Activated CD8-positive, alpha-beta memory T cell treated with anti-CD3 and anti-CD28 coated beads for 48 hours (primary cell): Measurements from ENCODE around the gene PTPN4.

ENCODE experiments used
- DNase-seq, 3 experiments: peaks; one replicate each; pipeline ENCODE4 v3.0.0-alpha.2; 2020; ENCODE audit warnings: low read depth in 2 of 3, low spot score in 2 of 3

Gene PTPN4, protein sequence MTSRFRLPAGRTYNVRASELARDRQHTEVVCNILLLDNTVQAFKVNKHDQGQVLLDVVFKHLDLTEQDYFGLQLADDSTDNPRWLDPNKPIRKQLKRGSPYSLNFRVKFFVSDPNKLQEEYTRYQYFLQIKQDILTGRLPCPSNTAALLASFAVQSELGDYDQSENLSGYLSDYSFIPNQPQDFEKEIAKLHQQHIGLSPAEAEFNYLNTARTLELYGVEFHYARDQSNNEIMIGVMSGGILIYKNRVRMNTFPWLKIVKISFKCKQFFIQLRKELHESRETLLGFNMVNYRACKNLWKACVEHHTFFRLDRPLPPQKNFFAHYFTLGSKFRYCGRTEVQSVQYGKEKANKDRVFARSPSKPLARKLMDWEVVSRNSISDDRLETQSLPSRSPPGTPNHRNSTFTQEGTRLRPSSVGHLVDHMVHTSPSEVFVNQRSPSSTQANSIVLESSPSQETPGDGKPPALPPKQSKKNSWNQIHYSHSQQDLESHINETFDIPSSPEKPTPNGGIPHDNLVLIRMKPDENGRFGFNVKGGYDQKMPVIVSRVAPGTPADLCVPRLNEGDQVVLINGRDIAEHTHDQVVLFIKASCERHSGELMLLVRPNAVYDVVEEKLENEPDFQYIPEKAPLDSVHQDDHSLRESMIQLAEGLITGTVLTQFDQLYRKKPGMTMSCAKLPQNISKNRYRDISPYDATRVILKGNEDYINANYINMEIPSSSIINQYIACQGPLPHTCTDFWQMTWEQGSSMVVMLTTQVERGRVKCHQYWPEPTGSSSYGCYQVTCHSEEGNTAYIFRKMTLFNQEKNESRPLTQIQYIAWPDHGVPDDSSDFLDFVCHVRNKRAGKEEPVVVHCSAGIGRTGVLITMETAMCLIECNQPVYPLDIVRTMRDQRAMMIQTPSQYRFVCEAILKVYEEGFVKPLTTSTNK

DNA sequence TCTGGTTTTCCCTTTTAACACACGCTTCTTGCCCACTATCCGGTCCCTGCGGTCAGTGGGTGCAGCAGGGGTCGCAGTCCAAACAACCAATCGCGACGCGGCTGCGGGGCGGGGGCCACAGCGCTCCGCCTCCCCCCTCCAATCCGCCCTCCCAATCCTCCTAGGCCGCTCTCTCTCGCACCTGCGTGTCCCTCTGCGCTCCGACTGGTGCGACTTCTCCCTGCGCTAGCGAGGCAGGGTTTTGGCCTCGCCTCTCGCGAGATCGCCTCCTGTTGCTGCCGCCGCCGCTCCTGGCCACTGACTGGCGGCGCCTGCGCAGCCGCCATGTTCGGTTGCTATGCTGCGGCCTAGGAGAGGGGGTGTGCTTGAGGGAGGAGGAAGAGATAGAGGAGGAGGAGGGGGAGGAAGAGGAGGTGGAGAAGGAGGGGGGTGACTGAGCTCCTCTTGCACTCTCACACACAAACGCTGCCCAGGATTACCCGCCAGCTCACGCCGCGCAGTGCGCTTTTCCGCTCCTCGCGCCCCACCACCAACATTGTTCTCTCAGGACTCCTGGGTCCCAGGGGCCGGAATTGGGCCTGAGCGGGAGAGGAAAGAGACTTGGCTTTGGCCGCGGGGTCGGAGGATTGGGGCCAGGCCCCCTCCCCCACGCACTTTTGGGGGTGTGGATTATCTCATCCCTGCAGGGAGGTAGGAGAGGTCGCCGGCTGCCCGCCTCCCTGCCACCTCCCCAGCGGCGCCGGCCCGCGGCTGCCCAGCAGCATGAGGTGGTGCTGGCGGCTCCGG is at the start of gene PTPN4:
TSS of gene PTPN4 (plus strand) at position 472 of the 786 bp plus-strand sequence. CDS start 49,932 bp downstream, outside the sequence.
- DNase-seq, result peak; percentile 61 to 92 (median 73)

DNA sequence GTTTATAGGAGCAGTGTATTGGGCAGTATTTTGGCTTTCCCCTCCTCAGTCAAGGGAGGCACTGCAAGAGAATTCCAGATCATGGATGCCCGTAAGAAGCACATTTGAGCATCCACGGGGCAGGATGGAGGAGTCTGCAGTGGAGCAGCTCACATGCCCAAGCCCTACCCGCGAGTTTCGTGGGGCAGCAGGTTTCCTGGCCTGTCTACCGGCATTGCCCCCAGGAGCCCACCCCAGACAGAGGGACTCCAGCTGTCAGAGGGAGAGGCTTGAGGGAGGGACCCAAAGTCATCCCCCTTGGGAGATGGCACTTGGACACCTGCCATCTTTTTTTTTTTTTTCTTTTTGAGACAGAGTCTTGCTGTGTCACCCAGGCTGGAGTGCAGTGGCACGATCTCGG is 49.4 kb upstream of the PTPN4 start:
- no peak for DNase-seq

DNA sequence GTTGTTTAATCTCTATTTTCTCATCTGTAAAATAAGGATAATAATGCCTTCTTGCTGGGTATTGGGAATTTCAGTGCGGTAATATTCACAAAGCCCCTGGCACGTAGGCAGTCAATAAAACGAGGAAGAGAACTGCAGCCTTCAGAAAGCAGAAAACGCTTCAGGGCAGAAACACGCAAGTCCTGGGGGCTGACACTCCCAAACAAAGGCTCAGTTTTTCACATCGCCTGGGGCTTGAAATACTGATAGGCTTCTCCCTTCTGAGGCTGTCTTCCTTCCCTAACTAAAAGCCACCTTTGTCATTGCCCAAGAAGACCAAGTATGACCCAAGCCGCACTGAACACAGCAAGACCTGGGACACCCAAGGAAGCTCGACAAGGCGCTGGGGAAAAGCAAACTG is 48.4 kb upstream of the PTPN4 start:
- no peak for DNase-seq

DNA sequence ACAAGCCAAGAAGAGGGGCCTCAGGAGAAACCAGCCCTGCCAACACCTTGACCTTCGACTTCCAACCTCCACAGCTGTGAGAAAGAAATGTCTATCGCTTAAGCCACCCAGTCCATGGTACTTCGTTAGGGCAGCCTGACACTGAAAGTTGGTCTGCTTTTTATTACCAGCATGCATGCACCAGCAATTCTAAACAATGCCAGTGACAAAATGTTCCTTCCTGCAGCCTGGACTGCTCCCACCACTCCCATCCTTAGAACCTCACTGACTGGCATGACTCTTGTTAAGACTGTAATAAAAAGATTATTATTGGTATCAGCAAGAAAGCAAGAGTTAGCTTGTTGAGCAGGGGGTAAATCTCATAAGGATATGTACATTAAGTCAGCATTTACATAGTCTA is 47.2 kb upstream of the PTPN4 start:
- DNase-seq, result no peak

DNA sequence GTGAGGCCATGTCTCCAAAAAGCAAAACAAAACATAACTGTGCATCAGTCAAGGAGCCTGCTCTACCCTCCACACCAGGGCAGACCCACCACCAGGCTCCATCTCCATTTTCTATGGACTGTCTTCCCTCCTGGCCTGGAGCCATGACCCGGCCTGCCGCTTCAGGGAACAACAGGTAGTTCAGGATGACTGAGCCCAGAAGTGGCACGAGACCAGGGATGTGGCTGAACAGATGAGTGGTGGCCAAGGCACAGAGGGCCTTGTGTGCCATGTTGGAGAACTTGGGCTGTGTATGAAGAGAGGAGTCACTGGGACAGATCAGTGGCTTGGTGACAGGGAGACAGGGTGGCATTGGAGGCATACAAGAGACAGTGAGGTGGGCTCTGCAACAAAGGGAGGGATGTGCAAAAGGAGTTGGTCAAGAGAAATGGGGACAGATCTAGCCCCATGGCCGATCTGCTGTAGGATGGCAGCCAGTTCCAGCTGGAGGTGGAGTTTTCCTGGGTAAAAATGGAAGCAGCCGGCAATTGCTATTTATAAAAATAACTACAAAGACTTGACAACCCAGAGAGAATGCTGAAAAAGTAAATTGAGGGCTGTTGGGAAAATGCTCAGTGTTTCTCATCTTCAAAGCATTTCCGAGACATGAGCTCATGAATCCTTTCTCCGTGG is 45.8 kb upstream of the PTPN4 start:
- no peak for DNase-seq

DNA sequence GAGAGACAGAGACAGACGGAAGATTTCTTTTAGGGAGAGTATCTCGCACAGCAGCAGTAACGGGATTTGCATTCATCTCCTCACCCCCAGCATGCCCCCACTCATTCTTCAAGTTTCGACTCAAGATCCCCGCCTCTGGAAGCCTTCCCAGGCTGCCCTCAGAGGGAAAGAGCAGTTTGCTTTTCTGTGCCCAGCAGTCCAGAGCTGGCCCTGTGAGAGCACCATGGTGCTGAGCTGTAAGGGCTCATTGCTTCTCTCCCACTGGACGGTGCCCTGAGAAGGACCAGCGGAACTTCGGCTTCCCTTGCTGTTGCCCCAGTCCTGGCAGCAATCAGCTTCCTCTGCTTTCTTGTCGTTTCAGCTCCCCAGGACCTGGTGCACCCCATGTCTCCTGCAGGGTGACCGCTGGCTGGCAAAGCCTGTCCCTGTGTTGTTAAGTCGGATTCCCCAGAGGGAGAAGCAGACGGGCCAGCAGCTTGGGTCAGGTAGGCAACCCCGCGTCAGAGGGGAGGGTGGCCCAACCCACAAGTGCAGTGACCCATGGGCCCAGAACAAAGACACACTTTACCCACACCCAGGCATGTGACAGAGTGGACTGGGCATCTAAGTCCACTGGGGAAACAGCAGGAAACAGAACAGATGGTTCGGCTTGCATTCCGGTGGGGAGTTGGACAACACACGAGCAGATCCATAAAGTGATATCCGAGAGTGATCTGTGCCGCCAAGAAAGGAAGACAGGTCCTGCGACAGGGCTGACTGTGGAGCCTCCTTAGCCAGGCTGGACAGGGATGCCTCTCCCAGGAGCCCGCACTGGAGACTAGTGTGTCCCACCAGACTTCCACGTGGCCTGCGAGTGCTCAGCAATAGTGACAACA is 44.1 kb upstream of the PTPN4 start:
- no peak for DNase-seq

DNA sequence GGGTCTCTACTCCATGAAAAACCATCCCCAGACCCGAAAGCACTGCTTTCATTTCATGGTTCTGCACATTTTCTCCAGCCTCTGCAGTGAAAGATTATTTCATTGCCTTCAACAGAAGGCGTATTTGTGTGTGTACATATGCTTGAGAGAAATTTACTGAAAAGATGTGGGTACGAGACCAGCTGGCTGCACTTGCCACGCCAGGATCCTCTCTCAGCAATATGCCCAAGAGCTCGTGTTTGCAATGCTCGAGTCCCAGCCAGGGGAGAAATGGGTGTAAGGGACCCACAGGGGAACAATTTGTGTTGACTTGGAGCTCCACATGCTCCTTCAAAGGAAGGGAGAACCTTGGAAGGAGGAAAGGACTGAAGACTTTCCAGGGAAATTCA is 43.4 kb upstream of the PTPN4 start:
- no peak for DNase-seq

DNA sequence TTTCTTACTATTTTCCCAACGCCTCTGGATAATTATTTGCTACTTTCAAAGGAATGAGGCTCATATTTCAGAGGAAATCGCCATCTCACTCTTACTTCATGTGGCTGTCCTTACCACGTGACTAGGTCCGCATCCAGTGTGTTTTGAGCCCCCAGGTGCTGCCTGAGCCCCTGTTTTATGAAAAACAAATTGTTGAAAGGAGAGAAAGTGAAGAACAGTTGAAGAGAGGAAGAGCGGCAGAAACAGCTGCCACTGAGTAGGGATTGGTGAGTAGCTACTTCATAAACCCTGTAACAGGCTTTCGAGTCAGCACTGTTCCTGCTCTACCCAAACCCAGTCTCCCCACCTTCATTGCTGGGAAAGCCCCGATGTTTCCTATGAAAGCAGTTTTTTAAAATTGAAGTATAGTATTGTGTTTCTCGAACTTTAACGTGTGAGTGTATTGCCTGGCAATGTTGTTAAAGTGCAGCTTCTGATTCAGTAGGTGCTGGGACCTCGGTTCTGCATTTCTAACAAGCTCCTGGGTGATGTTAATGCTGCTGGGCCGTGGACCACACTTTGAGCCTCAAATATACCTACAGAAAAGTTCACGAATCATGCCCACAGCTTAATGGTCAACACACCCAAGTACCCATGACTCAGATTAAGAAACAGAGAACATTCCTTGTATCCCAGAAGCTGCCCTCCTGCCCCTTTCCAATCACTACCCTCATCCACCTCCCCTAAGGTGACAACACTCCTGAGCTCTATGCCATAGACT is 41.0 kb upstream of the PTPN4 start:
- DNase-seq, result no peak

DNA sequence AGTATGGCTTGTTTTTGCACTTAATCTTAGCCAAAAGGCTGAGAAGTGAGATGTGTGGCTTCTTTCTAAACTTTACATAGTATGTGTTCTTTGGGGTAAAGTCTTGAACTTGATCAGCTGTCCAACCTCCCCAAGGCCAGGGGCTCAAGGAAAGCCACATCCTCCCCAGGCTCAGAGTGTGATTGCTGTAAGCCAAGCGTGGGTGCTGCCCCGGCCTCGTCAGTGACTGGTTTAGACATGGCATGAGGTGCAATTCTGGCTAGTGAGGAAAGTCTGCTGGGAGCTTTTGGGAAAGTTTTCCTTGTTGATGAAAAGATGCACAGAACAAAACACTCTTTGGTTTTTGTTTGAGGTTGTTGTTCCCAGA is 40.5 kb upstream of the PTPN4 start:
- DNase-seq, result no peak

DNA sequence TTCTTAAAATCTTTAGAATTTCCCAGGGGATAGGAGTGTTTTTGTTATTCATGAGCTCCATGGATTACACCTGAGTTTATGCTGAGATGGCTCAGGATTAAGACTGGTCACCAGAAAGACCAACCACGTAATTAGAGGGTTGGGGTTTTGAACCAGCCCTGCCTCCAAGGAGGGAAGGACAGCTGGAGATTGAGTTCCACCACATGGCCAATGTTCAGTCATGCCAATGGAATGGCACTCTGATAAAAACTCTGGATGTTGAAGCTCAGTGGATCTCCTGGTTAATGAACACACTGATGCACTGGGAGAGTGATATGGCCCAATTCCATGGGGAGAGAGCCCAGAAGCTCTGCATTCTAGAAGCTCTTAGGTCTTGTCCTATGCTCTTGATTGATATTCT is 38.7 kb upstream of the PTPN4 start:
- DNase-seq, result no peak

DNA sequence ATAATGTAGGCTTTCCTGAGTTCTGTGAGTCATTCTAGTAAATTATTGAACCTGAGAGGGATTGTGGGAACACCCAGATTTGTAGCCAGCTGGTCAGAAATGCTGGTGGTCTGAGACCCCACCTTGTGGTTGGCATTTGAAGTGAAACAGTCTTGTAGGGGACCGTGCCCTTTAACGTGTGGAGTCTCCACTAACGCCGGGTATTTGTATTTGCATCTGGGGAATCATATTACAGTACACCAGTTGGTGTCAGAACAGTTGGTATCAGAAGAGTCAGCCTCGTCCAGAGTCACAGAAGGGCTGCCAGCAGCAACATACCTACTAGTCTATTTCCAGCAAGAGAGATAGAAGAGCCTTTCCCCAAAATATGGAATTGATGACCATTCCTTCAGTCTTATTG is 38.3 kb upstream of the PTPN4 start:
- no peak for DNase-seq

DNA sequence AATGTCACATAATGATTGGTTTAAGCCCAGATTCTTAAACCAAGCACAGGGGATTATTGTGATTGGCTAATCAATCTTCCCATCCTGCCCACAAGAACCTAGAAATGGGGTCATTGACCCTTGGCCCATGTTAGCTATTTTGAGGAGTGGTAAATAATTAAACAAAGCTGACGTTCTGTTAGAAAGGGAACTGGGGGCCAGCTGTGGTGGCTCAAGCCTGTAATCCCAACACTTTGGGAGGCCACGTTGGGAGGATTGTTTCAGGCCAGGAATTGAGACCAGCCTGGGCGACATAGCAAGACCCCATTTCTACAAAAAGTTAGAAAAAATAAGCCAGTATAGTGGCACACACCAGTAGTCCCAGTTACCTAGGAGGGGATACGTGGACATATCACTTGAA is 37.8 kb upstream of the PTPN4 start:
- no peak for DNase-seq

DNA sequence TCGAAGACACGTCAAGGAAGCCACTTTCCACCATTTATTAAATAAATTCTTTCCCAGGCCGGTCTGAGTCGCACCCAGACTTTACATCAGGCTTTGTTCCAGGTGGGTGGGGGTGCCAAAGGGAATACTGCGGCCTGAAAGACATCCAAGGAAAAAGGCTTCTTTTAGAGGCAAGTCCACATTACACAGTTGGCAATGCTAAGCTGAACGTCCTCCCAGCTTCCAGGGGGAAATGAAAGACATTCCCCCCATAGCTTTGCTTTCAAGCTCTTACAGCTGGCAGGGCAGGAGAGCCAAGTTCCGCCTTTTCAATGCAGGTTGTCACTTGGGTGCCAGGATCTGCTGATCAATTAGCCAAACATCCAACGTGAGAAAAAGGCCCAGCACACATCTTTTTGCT is 36.5 kb upstream of the PTPN4 start:
- no peak for DNase-seq

DNA sequence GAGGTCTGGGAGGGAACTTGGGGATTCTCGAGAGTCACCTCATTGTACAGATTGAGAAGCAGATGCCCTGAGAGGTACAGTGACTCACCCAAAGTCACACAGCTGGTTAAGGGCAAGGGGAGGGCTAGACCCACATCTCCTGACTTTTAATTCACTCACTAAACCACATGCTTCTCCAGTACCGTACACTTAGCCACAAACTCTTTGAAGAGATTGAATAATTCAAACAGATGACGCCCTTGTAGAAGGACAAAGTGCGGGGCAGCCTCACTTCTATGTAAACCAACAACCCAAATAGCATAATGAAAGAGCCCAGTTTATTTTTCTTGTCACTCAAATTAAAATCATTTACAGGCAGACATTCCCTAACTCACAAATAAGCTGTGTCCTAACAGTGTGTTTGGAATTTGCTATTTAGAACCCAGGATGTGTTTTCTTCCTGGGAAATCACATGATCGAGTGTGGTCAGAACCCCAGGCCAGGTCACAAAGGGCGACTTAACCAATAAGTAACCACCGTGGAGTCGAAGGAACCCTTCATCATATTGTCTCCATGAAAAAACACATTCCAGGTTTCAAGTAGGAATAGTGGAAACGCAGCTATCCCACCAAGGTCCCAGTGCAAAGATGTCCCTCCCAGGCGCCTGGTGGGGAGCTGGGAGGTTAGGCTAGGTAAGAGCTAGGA is 35.8 kb upstream of the PTPN4 start:
- no peak for DNase-seq

DNA sequence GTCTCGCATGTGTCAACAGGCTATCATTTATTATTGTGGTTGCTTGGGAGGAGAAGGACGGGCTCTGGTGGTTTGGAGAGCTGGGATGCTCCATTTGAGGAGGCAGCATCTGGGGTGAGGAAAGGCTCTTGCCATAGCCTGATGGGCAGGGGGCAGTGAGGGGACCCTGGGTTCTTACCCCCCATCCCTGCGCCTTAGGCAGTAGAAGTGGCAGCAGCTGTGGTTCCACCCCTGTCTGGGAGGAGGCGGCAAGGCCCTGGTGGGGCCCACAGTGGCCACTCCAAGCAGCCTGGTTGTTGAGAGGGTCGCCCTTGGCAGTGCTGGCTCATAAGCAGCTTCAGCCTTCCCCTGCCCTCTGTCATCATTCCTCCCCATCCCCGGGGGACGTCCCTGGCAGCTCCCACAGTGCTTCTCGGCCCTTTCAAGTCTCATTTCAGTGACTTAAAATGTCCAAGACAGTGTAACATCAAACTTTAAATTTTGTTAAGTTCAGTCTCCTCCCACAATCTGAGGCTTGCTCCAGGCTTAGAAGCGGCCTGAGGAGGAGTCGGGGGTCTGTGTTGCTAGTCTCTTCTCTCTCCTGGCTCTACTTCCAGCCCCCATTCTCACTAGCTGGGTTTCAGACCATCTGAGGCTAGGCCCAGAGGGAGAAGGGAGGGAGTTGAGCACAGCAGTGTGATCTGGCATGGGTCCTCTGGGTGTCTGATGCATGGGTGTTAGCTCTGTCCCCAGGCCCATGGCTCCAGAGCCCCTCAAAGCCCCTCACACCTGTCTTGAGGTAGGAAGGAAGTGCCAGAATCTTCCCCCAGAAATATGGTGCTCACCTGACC is 34.9 kb upstream of the PTPN4 start:
- no peak for DNase-seq

DNA sequence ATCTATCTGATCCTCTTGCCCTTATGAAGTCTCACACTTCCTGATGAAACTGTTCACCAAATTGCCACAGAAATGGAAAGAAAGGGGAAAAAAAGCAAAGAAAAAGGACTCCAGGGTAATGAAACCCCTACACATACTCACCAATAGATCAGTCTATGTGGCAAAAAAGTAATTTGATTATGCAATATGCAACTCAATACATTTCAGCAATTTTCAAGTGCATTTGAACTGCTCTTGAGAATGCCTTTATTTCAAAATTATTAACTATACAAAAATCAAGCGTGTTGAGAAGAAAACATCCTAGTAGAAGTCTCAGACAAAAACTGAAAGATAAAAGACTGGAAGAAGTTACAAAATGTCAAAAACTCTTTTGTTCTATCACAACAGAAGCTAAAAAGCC is 32.2 kb upstream of the PTPN4 start:
- no peak for DNase-seq

DNA sequence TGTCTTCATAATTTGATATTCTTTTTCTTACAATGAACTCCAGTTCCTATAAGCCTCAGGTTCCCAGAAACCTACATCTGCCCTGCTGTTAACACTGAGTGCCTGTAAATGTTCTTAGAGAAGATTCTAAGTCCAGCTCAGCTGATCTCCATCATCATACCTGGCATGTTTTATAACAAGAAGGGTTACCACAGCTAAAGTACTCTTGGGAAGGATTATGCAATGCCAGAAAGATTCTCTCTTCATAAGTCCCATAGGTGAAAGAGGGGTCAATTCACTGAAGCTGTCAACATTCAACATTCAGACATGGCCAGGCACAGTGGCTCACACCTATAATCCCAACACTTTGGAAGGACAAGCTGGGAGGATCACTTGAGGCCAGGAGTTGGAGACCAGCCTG is 31.3 kb upstream of the PTPN4 start:
- DNase-seq, result no peak

DNA sequence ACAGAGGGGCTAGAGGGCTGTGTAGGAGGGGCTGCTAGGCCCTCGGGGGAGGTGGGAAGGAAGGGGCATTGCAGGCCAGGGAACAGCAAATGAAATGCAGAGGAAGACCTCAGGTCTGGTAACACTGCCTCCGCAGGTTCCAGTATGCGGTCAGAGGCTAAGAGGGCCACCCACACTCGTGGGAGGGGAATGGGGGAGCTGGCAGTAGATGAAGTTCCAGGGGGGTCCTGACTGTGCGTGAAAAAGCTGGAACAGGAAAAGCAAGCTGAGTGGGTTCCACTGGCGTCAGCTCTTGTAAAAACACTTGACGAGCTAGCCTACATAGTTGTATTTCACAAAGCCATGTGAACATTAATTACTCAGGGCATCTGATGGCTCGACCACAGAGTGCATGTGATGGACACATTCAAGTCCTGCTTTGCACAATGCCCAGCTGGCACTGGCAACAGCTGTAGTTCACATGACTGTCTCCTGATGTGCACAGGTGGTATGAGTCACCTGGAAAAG is 29.0 kb upstream of the PTPN4 start:
- DNase-seq, result no peak
